Peyer's patch (tissue), 4 donors: ENCODE results near the gene ARHGAP1.

Experiments
- CTCF ChIP-seq, 6 experiments: fragments of 450-650 bp in 4 of 6; fragments of 200-600 bp in 2 of 6; sonication (generic) in 1 of 6; IDR thresholded peaks; one replicate each; pipeline ENCODE4 v1.5.1; 2017 to 2019; ENCODE audit warnings: antibody characterized with exemption in 6 of 6, mild to moderate bottlenecking in 3 of 6, moderate library complexity in 1 of 6
- POLR2A ChIP-seq, 2 donors: fragments of 450-650 bp; IDR thresholded peaks; one replicate each; pipeline ENCODE4 v1.5.1; 2017; ENCODE audit warnings: antibody characterized with exemption in 2 of 2, mild to moderate bottlenecking in 2 of 2, moderate library complexity in 2 of 2

DNA sequence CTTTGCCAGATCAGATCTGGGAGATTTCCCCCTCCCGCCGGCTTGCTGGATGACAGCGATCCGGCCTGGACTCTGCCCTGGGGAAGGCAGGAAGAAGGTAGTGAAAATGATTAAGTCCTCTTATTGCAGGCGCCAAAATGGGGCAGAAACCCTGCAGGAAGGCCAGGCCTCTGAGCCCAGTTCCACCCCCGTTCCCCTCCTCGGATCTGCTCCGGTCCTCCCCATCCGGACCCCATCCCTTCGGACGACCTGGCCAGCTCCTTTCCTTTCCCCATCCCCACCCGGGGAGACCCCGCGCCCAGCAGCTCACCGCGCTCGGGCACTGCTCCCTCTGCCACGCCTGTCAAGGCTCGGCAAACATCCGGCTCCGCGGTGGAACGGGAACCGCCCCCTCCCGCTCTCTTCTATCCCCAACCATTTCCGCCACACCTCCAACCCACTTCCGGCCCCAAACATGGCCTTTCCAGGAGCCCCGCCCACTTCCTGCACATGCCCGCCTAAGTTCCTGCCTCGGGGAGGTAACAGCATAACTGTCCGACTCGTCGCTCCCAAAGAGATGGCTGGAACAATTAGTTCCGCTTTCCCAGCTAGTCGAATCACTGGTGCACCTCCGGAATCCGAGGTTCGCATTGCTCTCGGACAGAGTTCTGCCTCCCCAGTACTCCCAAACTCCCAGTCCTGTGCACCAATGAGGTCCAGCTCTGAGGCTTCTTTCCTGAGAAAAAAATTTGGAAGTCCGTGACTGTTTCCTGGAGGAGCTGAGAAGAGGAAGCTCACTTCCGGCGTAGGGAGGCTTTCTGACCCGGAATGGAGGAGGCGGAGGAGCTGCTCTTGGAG, at the start of gene ARHGAP1, which contains the start of gene ZNF408:
- TF ChIP-seq CTCF (IDR thresholded peaks at IDR 0.05), result no peak
- TF ChIP-seq POLR2A (IDR thresholded peaks at IDR 0.05), result peak; percentile 95 to 96
